Measurements from ENCODE around the gene CFAP57.
A peak's percentile ranks its signal among the peaks of the same experiment; 100 is the strongest.
"Not testable (repeated sequence)": the region's sequence is repeated elsewhere in the genome, so short reads cannot be mapped to it uniquely, and the experiment has no call there.

CFAP57 gene

DNA sequence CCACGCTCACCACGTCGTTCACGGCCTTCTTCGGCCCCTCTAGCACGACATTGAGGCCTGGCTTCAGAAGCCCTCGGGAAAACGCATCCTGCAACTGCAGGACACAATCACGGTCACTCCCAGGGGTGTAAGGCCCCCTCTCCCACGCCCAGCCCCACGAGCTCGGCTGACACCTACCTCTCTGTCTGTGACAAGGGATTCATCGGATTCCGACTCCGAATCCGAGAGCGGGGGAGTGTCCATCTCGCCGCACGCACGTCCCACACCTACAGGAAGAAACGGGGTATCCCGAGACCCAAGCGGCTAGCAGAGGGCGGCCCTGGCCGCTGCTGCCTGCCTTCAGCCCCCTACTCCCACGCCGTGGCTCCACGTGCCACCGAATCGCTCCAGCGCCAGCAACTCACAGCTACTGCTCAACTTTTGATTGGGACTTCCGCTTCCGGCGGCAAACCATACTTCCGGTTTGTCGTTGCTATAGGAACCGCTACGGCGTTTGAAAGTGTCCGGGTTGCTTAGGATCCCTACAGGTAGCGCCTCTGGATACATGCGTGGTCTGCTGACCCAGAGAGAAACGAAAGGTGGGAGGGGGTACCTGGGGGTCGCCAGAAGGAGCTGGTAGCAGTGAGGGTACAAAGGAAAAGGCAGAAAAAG lies at the start of gene CFAP57, which contains the start of gene EBNA1BP2:
CFAP57 (plus strand) TSS at position 455 of the 651 bp plus-strand sequence. CDS start 424 bp downstream, outside the sequence.
EBNA1BP2 (minus strand) TSS at position 415 of the 651 bp plus-strand sequence; CDS start at position 243, 172 bp downstream.
- DNase-seq: peak; percentile 90

GRCh38 chr1:43123031-43123430 lies 49.1 kb upstream of the CFAP57 start:
- no peak for DNase-seq

DNA sequence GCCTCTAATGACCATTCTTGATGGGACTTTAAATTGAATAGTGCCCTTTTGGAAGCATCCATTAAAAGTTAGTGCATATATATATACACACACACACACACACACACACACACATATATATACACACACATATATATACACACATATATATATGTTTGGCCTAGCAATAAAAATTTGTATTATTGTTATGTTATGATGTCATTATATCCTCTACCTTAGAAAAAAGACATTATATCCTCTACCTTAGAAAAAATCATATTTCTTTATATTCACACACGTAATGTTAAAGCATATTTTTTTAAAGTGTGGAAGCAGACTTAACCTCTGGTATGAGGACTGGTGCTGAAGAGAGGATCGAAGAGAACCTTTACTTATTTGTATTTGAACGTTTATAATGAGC lies 43.3 kb upstream of the CFAP57 start:
- DNase-seq: no peak

GRCh38 chr1:43129426-43129825 lies 42.7 kb upstream of the CFAP57 start:
- DNase-seq: no peak

DNA sequence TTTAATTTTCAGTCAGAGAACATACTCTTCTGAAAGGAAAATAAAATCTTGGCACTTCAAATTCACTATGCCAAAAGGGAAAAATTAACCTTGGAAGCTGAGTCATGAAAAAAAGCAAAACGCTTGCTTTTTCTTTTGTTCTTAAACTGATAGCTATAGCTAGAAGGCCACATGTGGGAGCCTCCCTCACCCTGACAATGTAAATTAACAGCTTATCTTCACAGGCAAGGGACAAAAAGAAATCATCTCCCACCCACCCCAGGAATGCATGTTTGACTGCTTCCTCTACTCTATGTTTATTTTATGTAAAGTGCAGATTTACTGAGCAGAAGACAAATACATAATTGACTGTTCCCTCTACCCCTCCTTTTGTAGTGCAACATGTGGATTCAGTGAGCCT lies 38.1 kb upstream of the CFAP57 start:
- DNase-seq: no peak

- no peak for DNase-seq
Observed at GRCh38 chr1:43134640-43135039, 37.5 kb upstream of the CFAP57 start.

DNA sequence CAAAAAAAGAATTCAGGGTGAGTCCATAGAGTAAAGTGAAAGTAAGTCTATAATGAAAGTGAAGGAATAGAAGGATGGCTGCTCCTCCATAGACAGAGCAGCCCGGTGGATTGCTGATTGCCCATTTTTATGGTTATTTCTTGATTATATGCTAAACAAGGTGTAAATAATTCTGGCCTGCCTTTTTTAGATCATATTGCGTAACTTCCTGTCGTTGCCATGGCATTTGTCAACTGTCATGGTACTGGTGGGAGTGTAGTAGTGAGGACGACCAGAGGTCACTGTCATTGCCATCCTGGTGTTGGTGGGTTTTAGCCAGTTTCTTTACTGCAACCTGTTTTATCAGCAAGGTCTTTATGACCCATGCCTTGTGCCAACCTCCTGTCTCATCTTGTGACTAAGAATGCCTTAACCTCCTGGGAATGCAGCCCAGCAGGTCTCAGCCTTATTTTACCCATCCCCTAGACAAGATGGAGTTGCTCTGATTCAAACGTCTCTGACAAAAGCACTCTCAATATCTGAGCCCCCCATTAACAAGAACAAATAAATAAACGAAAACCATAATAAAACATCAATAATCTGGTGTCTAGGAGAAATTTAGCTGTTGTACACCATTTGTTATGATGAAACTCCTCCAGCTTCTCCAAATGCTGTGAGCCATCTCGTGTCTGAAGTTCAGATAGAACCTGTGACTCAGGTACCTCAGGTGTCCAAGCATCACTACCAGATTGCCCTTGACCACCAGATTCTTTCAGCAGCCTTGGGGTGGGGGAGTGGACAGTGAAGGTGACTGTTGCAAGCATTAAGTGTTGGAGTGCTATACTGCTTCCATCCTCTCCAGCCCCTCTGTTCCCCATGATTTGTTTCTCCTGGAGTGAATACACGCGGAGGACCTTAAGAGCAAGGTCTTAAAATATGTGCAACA lies 36.0 kb upstream of the CFAP57 start:
- DNase-seq: no peak

GRCh38 chr1:43137445-43138052 lies 34.6 kb upstream of the CFAP57 start:
- DNase-seq: no peak

- DNase-seq: not testable (repeated sequence)
Observed at GRCh38 chr1:43139295-43139694, 32.8 kb upstream of the CFAP57 start.

- no peak for DNase-seq
Observed at GRCh38 chr1:43140010-43140409, 32.1 kb upstream of the CFAP57 start.

DNA sequence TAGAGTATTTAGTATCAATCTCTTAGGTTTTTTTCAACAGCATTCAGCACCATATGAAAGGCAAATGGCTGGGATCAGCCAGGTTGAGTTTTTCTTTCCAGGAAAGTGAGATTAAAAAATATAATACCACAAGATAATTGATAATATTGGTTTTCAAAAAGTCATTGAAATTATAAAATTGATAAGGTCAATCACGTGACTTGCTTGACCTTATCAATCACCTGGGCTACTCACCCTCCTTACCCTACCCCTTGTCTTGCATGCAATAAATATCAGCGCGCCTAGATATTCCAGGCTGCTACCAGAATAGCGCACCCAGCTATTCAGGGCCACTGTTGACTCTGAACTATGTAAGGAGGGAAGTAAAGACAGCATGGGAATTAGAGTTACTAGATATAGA lies 31.5 kb upstream of the CFAP57 start:
- DNase-seq: no peak

GRCh38 chr1:43143441-43143888 lies 28.7 kb upstream of the CFAP57 start:
- DNase-seq: no peak

- no peak for DNase-seq
Observed at GRCh38 chr1:43144237-43144636, 27.9 kb upstream of the CFAP57 start.

DNA sequence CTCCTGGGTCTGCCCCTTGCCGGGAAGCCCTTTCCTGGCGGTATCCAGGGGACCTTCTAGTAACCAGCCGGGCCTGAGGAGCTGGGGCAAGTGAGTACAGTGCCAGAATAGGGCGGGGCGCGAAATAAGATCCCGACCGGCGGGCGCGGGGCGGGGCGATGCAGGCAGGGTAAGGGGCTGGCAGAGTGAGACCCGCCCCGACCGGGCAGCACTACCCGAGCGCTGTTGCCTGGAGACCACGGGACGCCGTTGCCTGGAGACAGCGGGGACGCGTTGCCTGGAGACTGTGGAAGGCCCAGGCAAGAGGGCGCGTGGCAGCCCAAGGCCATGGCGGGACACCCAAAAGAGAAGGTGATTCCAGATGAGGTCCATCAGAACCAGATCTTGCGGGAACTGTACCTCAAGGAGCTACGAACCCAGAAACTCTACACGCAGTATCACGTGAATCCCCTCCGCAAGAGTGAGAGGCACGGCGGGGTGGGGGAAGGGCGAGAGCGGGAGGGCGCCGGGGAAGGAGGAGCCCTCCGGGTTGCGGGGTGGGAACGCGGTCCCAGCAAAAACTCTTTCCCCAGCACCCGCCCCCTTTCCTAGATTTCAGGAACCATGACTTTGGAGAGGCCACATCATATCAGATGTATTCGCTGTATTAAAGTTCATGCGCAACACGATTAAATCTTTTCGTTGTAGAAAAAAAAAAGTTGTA lies 24.4 kb upstream of the CFAP57 start:
- peak; percentile 37 for DNase-seq

DNA sequence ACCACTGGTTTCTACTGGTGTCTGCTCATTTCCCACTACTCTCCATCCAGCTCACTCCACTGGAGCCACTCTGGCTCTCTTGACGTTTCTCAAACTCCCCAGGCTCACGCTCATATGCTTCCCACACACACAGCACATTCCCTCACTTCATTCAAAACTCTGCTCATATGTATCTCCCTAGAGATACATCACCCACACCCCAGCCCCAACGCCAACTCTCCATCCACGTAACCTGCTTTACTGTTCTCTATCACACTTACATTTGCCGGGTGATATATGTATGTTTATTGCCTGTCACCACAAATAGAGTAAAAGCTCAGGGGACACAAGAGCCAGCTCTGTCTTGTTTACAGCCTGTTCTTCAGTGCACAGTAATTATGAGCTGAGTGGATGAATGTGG lies 22.2 kb upstream of the CFAP57 start:
- no peak for DNase-seq

GRCh38 chr1:43152866-43153265 lies 19.3 kb upstream of the CFAP57 start:
- DNase-seq: no peak

DNA sequence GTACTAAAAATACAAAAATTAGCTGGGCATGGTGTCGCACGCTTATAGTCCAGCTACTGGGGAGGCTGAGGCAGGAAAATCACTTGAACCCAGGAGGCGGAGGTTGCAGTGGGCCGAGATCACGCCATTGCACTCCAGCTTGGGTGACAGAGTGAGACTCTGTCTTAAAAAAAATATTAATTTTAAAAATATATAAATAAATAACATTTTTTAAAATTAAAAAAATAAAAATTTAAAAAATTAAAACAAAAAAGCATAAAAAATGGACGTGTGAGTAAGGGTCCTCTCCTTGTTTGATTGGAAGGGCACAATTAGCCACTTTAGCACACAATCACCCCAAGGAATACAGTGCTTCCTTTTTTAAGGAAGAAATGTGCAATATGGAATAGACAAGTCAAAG lies 18.7 kb upstream of the CFAP57 start:
- DNase-seq: no peak

DNA sequence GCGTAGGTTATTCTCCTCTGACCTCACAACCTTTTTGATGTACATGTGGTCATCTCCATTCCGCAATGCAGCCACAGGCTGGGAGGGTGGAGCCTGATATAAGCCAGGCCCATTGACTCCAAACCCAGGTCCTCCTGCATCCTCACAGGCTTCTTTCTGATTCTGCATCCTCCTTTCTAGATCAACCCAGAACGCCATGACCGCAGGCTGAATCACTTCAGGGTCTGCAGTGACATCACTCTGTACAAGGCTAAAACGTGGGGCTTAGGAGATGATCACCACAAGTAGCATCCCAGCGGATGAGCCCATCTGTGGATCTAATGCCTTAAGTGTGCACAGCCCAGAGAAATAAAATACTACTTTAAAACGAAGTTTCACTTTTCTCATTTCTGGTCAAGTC lies 16.1 kb upstream of the CFAP57 start:
- no peak for DNase-seq

DNA sequence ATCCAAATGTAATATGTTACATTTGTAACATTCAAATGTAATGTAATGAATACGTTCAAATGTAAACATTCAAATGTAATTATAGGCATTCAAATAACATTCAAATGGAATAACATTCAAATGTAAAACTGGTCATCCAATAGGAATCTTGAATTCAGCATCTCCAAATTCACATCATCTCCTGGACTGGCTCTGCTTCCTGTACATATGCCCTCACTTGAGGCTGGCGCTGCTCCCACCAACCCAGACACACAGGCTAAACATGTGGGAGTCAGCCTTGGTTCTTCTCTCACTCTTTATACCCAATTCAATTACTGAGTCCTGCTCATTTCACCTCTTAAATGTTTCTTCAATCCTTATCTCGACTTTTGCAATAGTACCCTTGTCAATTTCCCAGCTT lies 7.0 kb upstream of the CFAP57 start:
- no peak for DNase-seq

- no peak for DNase-seq
Observed at GRCh38 chr1:43165765-43166164, 6.4 kb upstream of the CFAP57 start.

- no peak for DNase-seq
Observed at GRCh38 chr1:43171312-43171875, 736 bp upstream of the CFAP57 start.

DNA sequence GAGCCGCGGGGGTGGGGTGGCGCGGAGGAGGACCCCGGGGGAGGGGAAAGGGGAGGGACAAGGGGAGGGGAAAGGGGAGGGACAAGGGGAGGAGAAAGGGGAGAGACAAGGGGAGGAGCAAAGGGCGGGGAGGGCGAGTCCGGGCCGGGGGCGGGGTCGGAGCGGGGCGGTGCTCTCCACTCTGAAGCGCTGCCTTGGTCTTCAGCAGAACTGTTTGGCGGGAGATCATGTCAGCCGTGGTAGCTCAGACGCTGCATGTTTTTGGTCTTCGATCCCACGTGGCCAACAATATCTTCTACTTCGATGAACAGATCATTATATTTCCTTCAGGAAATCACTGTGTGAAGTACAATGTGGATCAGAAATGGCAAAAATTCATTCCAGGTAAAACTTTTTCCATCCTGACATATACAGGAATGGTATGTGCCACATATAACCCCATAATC lies 420 bp downstream of the CFAP57 start:
- DNase-seq: peak; percentile 82

Data from activated naive CD4-positive, alpha-beta T cell treated with anti-CD3 and anti-CD28 coated beads, Interleukin-2, amount 50 U/mL, for 16 hours (primary cell).